Tibial nerve (tissue), 4 donors: ENCODE measurements around the gene ITPRID2.

Source experiments
- CTCF ChIP-seq, 5 experiments: fragments of 200-600 bp in 3 of 5; fragments of 450-650 bp in 2 of 5; sonication (generic) in 3 of 5; IDR thresholded peaks; one replicate each; pipeline ENCODE4 v1.5.1; 2016 to 2019; ENCODE audit warnings: antibody characterized with exemption in 5 of 5, mild to moderate bottlenecking in 3 of 5, moderate library complexity in 2 of 5
- EP300 ChIP-seq, 2 donors: sonication (generic); formaldehyde crosslinking; IDR thresholded peaks; one replicate each; pipeline ENCODE4 v1.6.1; 2017; ENCODE audit warnings: antibody characterized with exemption in 2 of 2, mild to moderate bottlenecking in 1 of 2
- POLR2A ChIP-seq, 2 donors: fragments of 450-650 bp; IDR thresholded peaks; one replicate each; pipeline ENCODE4 v1.6.1; 2017; ENCODE audit warnings: antibody characterized with exemption in 2 of 2, mild to moderate bottlenecking in 2 of 2, moderate library complexity in 2 of 2

GRCh38 chr2:181851726-181852125 lies 39.8 kb upstream of the ITPRID2 start:
- no peak for TF ChIP-seq EP300 (IDR thresholded peaks at IDR 0.05)
- TF ChIP-seq CTCF (IDR thresholded peaks at IDR 0.05): no peak
- TF ChIP-seq POLR2A (IDR thresholded peaks at IDR 0.05): no peak
